ENCODE data around the gene CYP27C1. TPM values are rescaled to one million over a fixed set of nuclear protein-coding genes. Genes with fewer than 3 reads are reported as not detected.
A peak's percentile ranks its signal among the peaks of the same experiment; 100 is the strongest.

CYP27C1 gene
- total and polyA plus RNA-seq, 10 of the 15 experiments (the other 5 are each of a cell fraction or from before 2014, with no cell fraction given), result not detected

DNA sequence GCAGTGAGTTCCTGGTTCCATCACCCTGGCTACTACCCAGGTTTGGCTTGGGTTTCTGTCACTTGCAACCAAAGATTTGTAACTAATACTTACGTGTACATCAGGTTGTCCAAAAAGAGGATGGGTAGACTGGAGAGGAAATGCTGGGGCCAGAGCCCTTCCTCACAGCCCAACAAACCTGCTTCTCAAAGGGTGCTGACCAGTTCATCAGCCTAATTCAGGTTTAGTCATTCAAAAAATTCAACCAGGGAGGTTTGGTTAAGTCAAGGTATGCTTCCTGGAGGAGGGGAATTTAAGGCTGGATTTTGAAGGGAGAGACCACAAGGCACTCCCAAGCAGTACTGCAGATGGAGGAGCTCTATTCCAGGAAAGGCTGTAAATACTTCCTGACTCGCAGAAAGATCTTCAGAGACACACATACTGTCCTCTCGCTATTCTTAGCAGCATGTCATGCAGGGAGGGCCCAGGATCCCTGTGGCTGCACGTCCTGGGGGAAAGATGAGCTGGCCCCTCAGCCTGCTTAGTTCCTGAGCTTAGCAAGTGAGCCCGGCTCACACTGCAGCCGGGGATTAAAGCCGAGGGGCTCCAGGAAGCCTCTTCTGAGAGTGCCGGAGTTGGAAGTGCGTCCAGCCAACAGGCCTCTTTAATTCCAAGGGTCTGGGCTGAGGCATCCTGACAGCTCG lies 73.1 kb downstream of the CYP27C1 start (continued):
- TF ChIP-seq, protein P1, sequence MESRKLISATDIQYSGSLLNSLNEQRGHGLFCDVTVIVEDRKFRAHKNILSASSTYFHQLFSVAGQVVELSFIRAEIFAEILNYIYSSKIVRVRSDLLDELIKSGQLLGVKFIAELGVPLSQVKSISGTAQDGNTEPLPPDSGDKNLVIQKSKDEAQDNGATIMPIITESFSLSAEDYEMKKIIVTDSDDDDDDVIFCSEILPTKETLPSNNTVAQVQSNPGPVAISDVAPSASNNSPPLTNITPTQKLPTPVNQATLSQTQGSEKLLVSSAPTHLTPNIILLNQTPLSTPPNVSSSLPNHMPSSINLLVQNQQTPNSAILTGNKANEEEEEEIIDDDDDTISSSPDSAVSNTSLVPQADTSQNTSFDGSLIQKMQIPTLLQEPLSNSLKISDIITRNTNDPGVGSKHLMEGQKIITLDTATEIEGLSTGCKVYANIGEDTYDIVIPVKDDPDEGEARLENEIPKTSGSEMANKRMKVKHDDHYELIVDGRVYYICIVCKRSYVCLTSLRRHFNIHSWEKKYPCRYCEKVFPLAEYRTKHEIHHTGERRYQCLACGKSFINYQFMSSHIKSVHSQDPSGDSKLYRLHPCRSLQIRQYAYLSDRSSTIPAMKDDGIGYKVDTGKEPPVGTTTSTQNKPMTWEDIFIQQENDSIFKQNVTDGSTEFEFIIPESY (IDR thresholded peaks at IDR 0.05), result no peak
- TF ChIP-seq TCF7 (IDR thresholded peaks at IDR 0.05; ENCODE audit: borderline replicate concordance), result no peak
- no peak for TF ChIP-seq ZNF217 (IDR thresholded peaks at IDR 0.05)
- TF ChIP-seq LARP7 (IDR thresholded peaks at IDR 0.05), result no peak
- TF ChIP-seq, protein P2, sequence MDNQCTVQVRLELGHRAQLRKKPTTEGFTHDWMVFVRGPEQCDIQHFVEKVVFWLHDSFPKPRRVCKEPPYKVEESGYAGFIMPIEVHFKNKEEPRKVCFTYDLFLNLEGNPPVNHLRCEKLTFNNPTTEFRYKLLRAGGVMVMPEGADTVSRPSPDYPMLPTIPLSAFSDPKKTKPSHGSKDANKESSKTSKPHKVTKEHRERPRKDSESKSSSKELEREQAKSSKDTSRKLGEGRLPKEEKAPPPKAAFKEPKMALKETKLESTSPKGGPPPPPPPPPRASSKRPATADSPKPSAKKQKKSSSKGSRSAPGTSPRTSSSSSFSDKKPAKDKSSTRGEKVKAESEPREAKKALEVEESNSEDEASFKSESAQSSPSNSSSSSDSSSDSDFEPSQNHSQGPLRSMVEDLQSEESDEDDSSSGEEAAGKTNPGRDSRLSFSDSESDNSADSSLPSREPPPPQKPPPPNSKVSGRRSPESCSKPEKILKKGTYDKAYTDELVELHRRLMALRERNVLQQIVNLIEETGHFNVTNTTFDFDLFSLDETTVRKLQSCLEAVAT (IDR thresholded peaks at IDR 0.05), result no peak
- no peak for TF ChIP-seq BMI1 (IDR thresholded peaks at IDR 0.05; ENCODE audit: borderline replicate concordance)

DNA sequence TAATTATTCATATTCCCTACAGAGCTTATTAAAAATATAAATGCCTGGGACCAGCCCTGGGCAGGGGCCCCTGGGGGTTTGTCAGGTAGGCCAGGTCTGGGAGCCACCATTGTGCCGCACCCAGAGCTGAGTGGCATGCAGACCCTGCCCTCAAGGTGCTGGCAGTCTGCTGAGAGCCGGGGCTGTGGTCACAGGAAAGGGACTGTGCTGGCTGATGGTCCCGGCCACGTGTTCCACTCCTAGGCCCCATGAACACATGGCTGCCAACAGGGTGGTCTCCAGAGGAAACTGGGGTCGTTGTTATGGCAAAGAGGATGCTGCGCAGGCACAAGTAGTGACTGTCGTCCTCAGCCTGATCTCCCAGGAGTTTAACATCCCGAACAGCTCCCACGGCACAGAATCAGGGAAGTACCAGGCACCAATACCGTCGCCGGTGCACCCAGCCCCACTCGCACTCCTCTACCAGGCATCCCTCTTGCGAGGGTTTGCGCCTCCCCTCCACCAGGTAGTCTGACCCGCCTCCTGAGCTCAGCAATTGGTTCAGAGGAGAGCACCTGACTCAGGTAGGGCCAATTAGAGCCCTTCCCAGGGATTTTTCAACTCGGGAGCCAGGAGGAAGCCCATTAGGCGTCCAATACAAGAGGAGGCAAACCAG lies 73.9 kb downstream of the CYP27C1 start:
- TF ChIP-seq SIX5 (IDR thresholded peaks at IDR 0.05; ENCODE audit: low read depth, low read length, severe bottlenecking) (no peak), NFYB (IDR thresholded peaks at IDR 0.05; ENCODE audit: insufficient read depth, low read depth, low read length) (peak; percentile 52; the same call in 1 of the 2 replicates)
- Histone ChIP-seq H4K20me1 (ENCODE audit: control insufficient read depth, insufficient read depth) (no peaks in the 10 kb centered on the region), H3K79me2 (ENCODE audit: control insufficient read depth, insufficient read depth, low read length) (no peaks in the 10 kb centered on the region), H2AFZ (ENCODE audit: control insufficient read depth, low read depth, low read length) (no peak overlapping the region), H3K27me3 (replicated peaks in 1 of 2; ENCODE audit: control insufficient read depth in 2 of 2, insufficient read depth in 2 of 2, low read length in 1 of 2) (no peaks in the 10 kb centered on the region), H3K4me1 (ENCODE audit: control insufficient read depth, insufficient read depth, low read length) (no peaks in the 10 kb centered on the region), H3K4me2 (ENCODE audit: control insufficient read depth, insufficient read depth) (no peak overlapping the region), H3K36me3 (ENCODE audit: control insufficient read depth in 2 of 2, insufficient read depth in 2 of 2, low read length in 1 of 2) (no peaks in the 10 kb centered on the region), H3K9me3 (replicated peaks; ENCODE audit: control insufficient read depth, insufficient read depth, low read length) (no peaks in the 10 kb centered on the region; the same call in 2 of the 3 replicates), H3K9ac (ENCODE audit: control insufficient read depth, insufficient read depth, low read length) (no peak overlapping the region), H3K4me3 (no peak overlapping the region), H3K27ac (ENCODE audit: control insufficient read depth, insufficient read depth) (no peak overlapping the region)
- intact Hi-C loops (cut with micrococcal nuclease; ENCODE audit: unreplicated experiment), result no loop called here
- 57% methylated on average over 18 of the region's 18 CpGs for WGBS (ENCODE audit: insufficient coverage, insufficient replicate concordance, low lambda C conversion rate, missing lambda C conversion rate)
- in situ Hi-C loops (cut with MboI), result no loop called here
- DNase-seq (ENCODE audit: low read depth, low spot score) (no peak), ATAC-seq (no peak), FAIRE-seq (no peak)
- ChIA-PET RAD21 (ENCODE audit: unreplicated experiment) (interaction anchor here (1.4 kb wide), 1 partner anchor 80 kb away, joined by 3 read pairs; no protein-coding TSS in a partner anchor), POLR2A (no interaction called here), CTCF (no interaction called here), SMC1A (ENCODE audit: uncharacterized antibody, unreplicated experiment) (no interaction called here)
- no TSS peak for BruUV-seq (replicated peaks)
